ENCODE data around the gene SYNGR3. TPM values are rescaled to one million over a fixed set of nuclear protein-coding genes. Genes with fewer than 3 reads are reported as not detected.

SYNGR3 gene
- total RNA-seq, 1 experiment from 2014 or later = 21.8 TPM

DNA sequence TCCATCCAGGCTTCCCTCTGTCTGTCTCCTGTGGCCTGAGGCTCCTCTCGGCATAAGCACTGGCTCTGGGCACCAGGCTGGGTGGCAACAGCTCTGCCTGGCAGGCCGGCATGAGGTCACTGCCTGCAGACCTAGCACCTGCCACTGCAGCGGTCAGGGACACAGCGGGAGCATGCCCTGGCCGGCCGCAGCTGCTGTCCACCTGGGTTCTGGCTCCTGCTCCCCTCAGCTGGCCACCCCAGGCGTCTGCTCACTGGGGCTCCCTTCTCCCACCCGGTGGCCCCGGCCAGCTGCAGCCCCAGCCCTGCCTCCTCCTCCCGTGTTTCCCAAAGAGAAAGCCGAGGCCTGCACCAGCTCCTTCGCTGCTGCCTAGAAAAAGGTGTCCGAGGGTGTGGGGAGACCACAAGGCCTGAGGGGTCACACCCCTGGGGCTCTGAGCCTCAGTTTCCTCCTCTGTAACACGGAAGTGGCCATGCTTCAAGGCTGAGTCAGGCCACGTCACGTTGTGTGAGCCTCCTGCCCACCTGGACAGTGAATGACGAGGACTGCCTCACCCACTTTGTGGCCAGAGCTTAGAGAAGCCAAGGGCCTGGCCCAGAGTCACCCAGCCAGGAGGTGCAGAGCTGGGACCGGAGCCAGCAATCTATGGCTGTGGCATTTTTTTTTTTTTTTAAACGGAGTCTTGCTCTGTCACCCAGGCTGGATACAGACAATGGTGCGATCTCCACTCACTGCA, 51.2 kb downstream of the SYNGR3 start:
- peak; percentile 96 for DNase-seq (ENCODE audit: low spot score)

DNA sequence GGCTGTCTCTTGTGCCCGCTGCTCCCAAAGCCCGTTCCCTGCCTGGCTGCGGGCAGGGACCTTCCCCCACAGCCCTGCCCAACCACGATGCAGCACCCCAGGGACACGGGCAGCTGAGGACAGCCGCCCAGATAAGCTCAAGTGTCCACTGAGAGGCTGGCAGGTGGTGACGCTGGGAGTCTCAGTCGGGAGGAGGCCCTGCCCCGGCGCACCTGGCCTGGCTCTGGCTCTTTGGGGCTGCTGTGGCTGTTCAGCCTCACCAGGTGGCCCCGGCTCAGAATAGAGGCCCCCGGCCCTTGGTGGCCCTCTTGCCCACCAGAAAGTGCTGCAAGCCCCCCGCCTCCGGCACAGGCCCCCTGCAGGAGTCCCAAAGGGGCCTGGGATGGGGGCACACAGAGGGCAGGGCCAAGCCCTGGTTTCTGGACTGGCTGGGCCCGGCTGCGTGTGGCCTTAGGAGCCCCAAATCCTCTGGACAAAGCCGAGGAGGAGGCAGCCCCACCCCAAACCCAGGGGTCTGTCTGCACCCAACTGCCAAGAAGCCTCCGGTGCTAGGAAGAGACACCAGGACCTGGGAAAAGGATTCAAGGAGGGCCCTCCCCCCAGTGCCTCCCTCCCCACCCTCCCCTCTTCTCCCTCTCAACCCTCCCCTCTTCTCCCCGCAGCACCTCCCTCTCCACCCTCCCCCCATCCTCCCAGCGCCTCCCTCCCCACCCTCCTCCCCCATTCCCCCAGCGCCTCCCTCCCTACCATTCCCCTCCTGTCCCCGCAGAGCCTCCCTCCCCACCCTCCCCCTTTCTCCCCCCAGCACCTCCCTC, 52.6 kb downstream of the SYNGR3 start:
- no peak for DNase-seq (ENCODE audit: low spot score)

DNA sequence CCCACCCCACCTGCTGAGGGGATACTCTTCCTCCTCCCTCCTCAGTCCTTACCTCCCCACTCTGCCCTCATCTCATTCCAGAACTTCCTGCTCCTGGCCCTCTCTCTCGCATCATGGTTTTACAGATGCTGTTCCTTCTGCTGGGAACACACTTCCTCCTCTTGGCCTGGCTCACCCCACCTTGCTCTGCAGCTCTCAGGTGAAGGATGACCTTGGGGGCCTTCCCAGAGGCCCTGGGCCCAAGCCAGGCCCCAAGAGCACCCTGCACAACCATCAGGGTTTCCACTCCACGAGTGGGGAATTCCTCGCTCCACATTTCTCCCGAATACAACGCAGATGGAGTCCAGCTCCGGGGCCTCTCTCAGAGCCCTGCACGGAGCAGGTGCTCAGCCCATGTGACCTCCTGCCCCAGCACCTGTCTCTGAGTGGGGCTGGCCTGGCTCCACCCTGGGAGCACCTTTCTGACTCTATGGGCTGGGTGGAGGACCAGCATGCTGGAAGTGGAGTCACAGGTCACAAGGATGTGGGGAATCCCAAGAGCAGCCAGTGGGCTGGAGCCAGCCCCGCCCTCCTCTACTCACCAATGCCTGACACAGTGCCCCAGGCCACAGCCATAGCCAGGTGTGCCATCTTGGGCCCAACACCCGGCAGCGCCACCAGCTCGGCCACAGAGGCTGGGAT, 53.4 kb downstream of the SYNGR3 start:
- DNase-seq (ENCODE audit: low spot score) = peak; percentile 67

Other genes starting within 250 kb of the SYNGR3 start
- 1.3 and 4.6 TPM in 2 replicates for gene NME3, start 218.4 kb upstream of the SYNGR3 start, total RNA-seq (2014; rRNA removed; shearing (Covaris generic))
- gene EME2, start 217.2 kb upstream of the SYNGR3 start, total RNA-seq (2014; rRNA removed; shearing (Covaris generic)) = 7.8 and 15.8 TPM in 2 replicates
- 208 and 223 TPM in 2 replicates for gene MRPS34, start 216.8 kb upstream of the SYNGR3 start, total RNA-seq (2014; rRNA removed; shearing (Covaris generic))
- gene SPSB3, start 207.4 kb upstream of the SYNGR3 start, total RNA-seq (2014; rRNA removed; shearing (Covaris generic)) = 36.7 and 37.9 TPM in 2 replicates
- gene NUBP2, start 207.0 kb upstream of the SYNGR3 start, total RNA-seq (2014; rRNA removed; shearing (Covaris generic)) = 161 and 195 TPM in 2 replicates
- gene IGFALS, start 196.3 kb upstream of the SYNGR3 start, total RNA-seq (2014; rRNA removed; shearing (Covaris generic)) = not detected in 2 replicates
- 85.2 and 163 TPM in 2 replicates for gene HAGH, start 163.1 kb upstream of the SYNGR3 start, total RNA-seq (2014; rRNA removed; shearing (Covaris generic))
- gene FAHD1, start 162.8 kb upstream of the SYNGR3 start, total RNA-seq (2014; rRNA removed; shearing (Covaris generic)) = 77.1 and 89.7 TPM in 2 replicates
- gene MEIOB, start 117.8 kb upstream of the SYNGR3 start, total RNA-seq (2014; rRNA removed; shearing (Covaris generic)) = 0.38 TPM in 1 of 2 replicates, not detected in the other
- not detected in 2 replicates for gene HS3ST6, start 71.6 kb upstream of the SYNGR3 start, total RNA-seq (2014; rRNA removed; shearing (Covaris generic))
- 15.6 and 22.5 TPM in 2 replicates for gene MSRB1, start 46.8 kb upstream of the SYNGR3 start, total RNA-seq (2014; rRNA removed; shearing (Covaris generic))
- 0.67 TPM in 1 of 2 replicates, not detected in the other for gene RPL3L, start 35.3 kb upstream of the SYNGR3 start, total RNA-seq (2014; rRNA removed; shearing (Covaris generic))
- 367 and 415 TPM in 2 replicates for gene NDUFB10, start 30.4 kb upstream of the SYNGR3 start, total RNA-seq (2014; rRNA removed; shearing (Covaris generic))
- 1,909 and 2,123 TPM in 2 replicates for gene RPS2, start 25.1 kb upstream of the SYNGR3 start, total RNA-seq (2014; rRNA removed; shearing (Covaris generic))
- gene RNF151, start 23.1 kb upstream of the SYNGR3 start, total RNA-seq (2014; rRNA removed; shearing (Covaris generic)) = 0.17 TPM in 1 of 2 replicates, not detected in the other
- gene TBL3, start 17.9 kb upstream of the SYNGR3 start, total RNA-seq (2014; rRNA removed; shearing (Covaris generic)) = 73.6 and 82.8 TPM in 2 replicates
- 0.19 TPM in 1 of 2 replicates, not detected in the other for gene NOXO1, start 8.5 kb upstream of the SYNGR3 start, total RNA-seq (2014; rRNA removed; shearing (Covaris generic))
- 24.1 and 36.1 TPM in 2 replicates for gene GFER, start 5.8 kb upstream of the SYNGR3 start, total RNA-seq (2014; rRNA removed; shearing (Covaris generic))
- 23.5 and 26.9 TPM in 2 replicates for gene ZNF598, start 19.9 kb downstream of the SYNGR3 start, total RNA-seq (2014; rRNA removed; shearing (Covaris generic))
- gene NPW, start 29.8 kb downstream of the SYNGR3 start, total RNA-seq (2014; rRNA removed; shearing (Covaris generic)) = 0.14 TPM in 1 of 2 replicates, not detected in the other
- 124 and 154 TPM in 2 replicates for gene NHERF2, start 36.9 kb downstream of the SYNGR3 start, total RNA-seq (2014; rRNA removed; shearing (Covaris generic))
- 67.8 and 77.4 TPM in 2 replicates for gene NTHL1, start 57.9 kb downstream of the SYNGR3 start, total RNA-seq (2014; rRNA removed; shearing (Covaris generic))
- gene TSC2, start 58.0 kb downstream of the SYNGR3 start, total RNA-seq (2014; rRNA removed; shearing (Covaris generic)) = 46.3 and 47.7 TPM in 2 replicates
- 46.4 and 71.1 TPM in 2 replicates for gene PKD1, start 145.9 kb downstream of the SYNGR3 start, total RNA-seq (2014; rRNA removed; shearing (Covaris generic))
- gene RAB26, start 158.7 kb downstream of the SYNGR3 start, total RNA-seq (2014; rRNA removed; shearing (Covaris generic)) = not detected in 2 replicates
- gene TRAF7, start 165.8 kb downstream of the SYNGR3 start, total RNA-seq (2014; rRNA removed; shearing (Covaris generic)) = 97.7 and 107 TPM in 2 replicates
- gene CASKIN1, start 206.6 kb downstream of the SYNGR3 start, total RNA-seq (2014; rRNA removed; shearing (Covaris generic)) = 0.46 and 1.5 TPM in 2 replicates
- 43.2 and 64.5 TPM in 2 replicates for gene MLST8, start 215.5 kb downstream of the SYNGR3 start, total RNA-seq (2014; rRNA removed; shearing (Covaris generic))
- gene BRICD5, start 220.9 kb downstream of the SYNGR3 start, total RNA-seq (2014; rRNA removed; shearing (Covaris generic)) = 7.0 and 7.5 TPM in 2 replicates
- 35.4 and 43.4 TPM in 2 replicates for gene PGP, start 224.9 kb downstream of the SYNGR3 start, total RNA-seq (2014; rRNA removed; shearing (Covaris generic))
- gene E4F1, start 233.6 kb downstream of the SYNGR3 start, total RNA-seq (2014; rRNA removed; shearing (Covaris generic)) = 27.0 and 29.9 TPM in 2 replicates
- 2.5 and 3.8 TPM in 2 replicates for gene DNASE1L2, start 246.5 kb downstream of the SYNGR3 start, total RNA-seq (2014; rRNA removed; shearing (Covaris generic))

Data from A172 (cell line).